ENCODE measurements around the gene C1R.

C1R gene

GRCh38 chr12:7127916-7128626 is 35.8 kb upstream of the C1R start:
- peaks cover 18% of the 10 kb centered on the region for H3K4me1 ChIP-seq (ENCODE audit: insufficient read depth, low read length)
- no peaks in the 10 kb centered on the region for H3K9me3 ChIP-seq (ENCODE audit: control insufficient read depth, insufficient read depth, low read length)

GRCh38 chr12:7125632-7126227 is 33.5 kb upstream of the C1R start:
- Histone ChIP-seq H3K9ac (ENCODE audit: low read depth, low read length) (no peak overlapping the region), H3K9me3 (ENCODE audit: control insufficient read depth, insufficient read depth, low read length) (no peaks in the 10 kb centered on the region), H3K4me1 (ENCODE audit: insufficient read depth, low read length) (peaks cover 20% of the 10 kb centered on the region), H3K36me3 (ENCODE audit: insufficient read depth, low read length) (no peaks in the 10 kb centered on the region)

More at GRCh38 chr12:7127916-7128626, 35.8 kb upstream of the C1R start:
- H3K9ac ChIP-seq (ENCODE audit: low read depth, low read length) = no peak overlapping the region
- H3K36me3 ChIP-seq (ENCODE audit: insufficient read depth, low read length) = no peaks in the 10 kb centered on the region

DNA sequence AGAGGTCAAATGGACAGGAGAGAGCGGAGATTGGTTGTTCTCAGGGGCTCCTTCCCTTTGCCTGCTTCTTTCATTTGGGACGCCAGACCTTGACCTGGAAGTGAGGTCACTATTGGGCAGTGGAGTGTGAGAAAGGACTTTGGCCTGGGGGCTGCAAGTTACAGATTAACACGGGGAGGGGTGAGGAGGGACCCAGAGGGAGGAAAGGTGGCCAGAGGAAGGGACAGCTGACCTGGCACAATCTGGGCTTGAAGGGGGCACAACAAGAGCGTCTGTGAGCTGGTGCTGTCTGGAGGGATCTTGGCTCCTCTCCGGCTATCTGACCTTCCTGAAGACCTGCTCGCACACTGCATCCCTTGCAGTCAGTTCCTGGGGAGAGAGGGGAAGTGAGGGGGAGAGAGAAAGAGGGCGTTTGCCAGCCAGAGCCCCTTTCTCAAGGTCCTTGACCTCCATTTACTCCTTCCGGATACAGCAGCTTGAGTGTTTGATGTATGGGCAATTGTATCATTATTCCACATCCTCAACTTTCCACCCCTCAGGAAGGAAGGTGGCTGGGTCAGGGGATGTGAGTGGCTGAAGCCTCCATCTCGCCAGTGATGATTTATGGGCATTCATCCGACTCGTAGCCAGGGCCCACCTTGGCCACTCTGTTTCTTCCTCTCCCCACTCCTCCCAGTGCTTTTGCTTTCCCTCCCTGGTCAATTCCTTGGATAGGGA is 31.7 kb upstream of the C1R start:
- Histone ChIP-seq H3K9ac (ENCODE audit: low read depth, low read length) (no peak overlapping the region), H3K9me3 (ENCODE audit: control insufficient read depth, insufficient read depth, low read length) (no peaks in the 10 kb centered on the region), H3K36me3 (ENCODE audit: insufficient read depth, low read length) (no peaks in the 10 kb centered on the region), H3K4me1 (ENCODE audit: insufficient read depth, low read length) (peaks cover 17% of the 10 kb centered on the region)

- Histone ChIP-seq H3K9me3 (ENCODE audit: control insufficient read depth, insufficient read depth, low read length) (no peaks in the 10 kb centered on the region), H3K9ac (ENCODE audit: low read depth, low read length) (no peak overlapping the region), H3K4me1 (ENCODE audit: insufficient read depth, low read length) (peaks cover 9% of the 10 kb centered on the region; the same call in 1 of the 2 replicates), H3K36me3 (ENCODE audit: insufficient read depth, low read length) (no peaks in the 10 kb centered on the region)
Measured at GRCh38 chr12:7122811-7123769, 30.8 kb upstream of the C1R start.

DNA sequence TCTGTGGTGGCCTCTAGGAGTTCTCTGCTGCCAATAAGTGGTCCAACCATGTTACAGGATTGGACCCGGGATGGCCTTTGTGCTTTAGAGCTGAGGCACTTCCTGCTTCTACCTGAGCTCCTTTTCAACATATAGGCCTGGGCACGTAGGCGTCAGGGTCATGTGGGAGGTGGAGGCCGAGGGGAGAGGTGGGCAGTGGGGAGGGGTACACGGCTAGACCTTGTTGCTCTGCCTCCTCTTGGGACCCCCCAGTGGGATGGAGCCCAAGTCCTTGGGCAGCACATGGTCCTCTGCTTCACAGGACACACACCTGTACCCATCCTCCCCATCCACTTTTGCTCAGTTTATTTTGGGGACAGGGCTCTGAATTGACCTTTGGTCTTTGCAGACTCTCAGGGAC is 29.1 kb upstream of the C1R start:
- Histone ChIP-seq H3K9ac (ENCODE audit: low read depth, low read length) (no peak overlapping the region), H3K9me3 (ENCODE audit: control insufficient read depth, insufficient read depth, low read length) (no peaks in the 10 kb centered on the region), H3K4me1 (ENCODE audit: insufficient read depth, low read length) (peaks cover 5% of the 10 kb centered on the region; the same call in 1 of the 2 replicates), H3K36me3 (ENCODE audit: insufficient read depth, low read length) (no peaks in the 10 kb centered on the region)

DNA sequence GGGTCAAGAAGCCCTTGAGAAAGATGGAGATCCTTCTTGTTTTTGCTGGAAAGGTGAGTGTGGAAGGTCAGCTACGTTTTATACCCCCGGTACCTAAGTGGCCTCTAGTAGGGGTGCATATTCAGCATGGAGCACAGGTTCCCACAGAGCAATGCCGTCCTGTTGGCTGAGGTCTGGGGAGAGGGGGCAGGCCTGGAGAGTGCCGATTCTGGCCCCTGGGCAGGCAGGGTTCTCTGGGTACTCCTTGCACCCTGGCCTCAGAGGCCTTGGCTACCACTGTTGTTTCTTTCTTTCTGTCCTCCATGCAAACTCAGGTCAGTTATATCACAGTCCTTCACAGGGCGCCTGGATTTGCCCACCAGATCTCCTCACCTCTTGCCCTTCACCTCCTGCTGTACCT is 27.9 kb upstream of the C1R start:
- Histone ChIP-seq H3K9ac (ENCODE audit: low read depth, low read length) (no peak overlapping the region), H3K9me3 (ENCODE audit: control insufficient read depth, insufficient read depth, low read length) (no peaks in the 10 kb centered on the region), H3K4me1 (ENCODE audit: insufficient read depth, low read length) (peaks cover 5% of the 10 kb centered on the region; the same call in 1 of the 2 replicates), H3K36me3 (ENCODE audit: insufficient read depth, low read length) (peaks cover 2% of the 10 kb centered on the region; the same call in 1 of the 2 replicates)

DNA sequence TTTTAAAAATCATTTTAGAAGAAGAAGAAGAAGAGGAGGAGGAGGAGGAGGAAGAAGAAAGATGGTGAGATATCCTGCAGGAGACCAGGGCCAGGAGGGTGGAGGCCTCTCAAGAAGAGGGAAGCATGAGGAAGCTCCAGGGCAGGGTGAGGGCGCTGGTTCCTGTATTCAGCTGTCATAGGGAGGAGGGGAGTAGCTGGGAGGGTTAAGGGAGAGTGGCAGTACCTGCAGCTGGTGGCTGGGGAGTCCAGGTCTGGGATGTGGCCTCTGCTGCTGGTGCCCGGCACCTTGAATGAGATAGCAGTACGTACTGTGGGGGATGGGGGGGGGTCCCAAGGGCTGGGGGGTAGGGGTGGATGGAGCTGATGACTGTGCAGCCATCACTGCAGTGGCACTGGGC is 26.6 kb upstream of the C1R start:
- Histone ChIP-seq H3K9ac (ENCODE audit: low read depth, low read length) (no peak overlapping the region), H3K36me3 (ENCODE audit: insufficient read depth, low read length) (peaks cover 2% of the 10 kb centered on the region; the same call in 1 of the 2 replicates), H3K4me1 (ENCODE audit: insufficient read depth, low read length) (peaks cover 5% of the 10 kb centered on the region; the same call in 1 of the 2 replicates), H3K9me3 (ENCODE audit: control insufficient read depth, insufficient read depth, low read length) (no peaks in the 10 kb centered on the region)

DNA sequence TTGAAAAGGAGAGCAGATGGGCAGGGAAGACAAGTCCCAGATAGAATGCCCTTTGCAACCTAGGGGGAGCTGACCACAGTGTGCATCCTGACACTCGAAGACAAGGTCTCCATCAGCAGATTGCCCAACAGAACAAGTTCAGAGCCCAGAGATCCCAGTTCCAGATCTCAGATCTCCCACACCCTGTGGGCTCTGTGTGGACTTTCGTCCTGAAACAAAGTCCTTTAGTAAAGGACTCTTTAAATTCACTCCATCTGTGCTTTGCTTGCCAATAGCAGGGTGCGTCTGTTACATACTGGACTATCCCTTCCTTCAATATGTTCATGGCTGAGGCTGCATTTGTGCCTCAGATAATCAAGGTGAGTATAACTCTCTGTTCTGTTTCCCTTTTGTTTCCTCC is 25.4 kb upstream of the C1R start:
- Histone ChIP-seq H3K36me3 (ENCODE audit: insufficient read depth, low read length) (peaks cover 2% of the 10 kb centered on the region; the same call in 1 of the 2 replicates), H3K9me3 (ENCODE audit: control insufficient read depth, insufficient read depth, low read length) (no peaks in the 10 kb centered on the region), H3K9ac (ENCODE audit: low read depth, low read length) (no peak overlapping the region), H3K4me1 (ENCODE audit: insufficient read depth, low read length) (no peaks in the 10 kb centered on the region; the same call in 1 of the 2 replicates)

- H3K9me3 ChIP-seq (ENCODE audit: control insufficient read depth, insufficient read depth, low read length) = no peaks in the 10 kb centered on the region
- H3K9ac ChIP-seq (ENCODE audit: low read depth, low read length) = no peak overlapping the region
Measured at GRCh38 chr12:7116916-7117315, 24.7 kb upstream of the C1R start.

GRCh38 chr12:7116196-7116595 is 24.0 kb upstream of the C1R start:
- peaks cover 2% of the 10 kb centered on the region; the same call in 1 of the 2 replicates for H3K36me3 ChIP-seq (ENCODE audit: insufficient read depth, low read length)
- no peaks in the 10 kb centered on the region; the same call in 1 of the 2 replicates for H3K4me1 ChIP-seq (ENCODE audit: insufficient read depth, low read length)
- H3K9ac ChIP-seq (ENCODE audit: low read depth, low read length) = no peak overlapping the region
- no peaks in the 10 kb centered on the region for H3K9me3 ChIP-seq (ENCODE audit: control insufficient read depth, insufficient read depth, low read length)

More at GRCh38 chr12:7116916-7117315, 24.7 kb upstream of the C1R start:
- H3K4me1 ChIP-seq (ENCODE audit: insufficient read depth, low read length) = no peaks in the 10 kb centered on the region; the same call in 1 of the 2 replicates
- peaks cover 2% of the 10 kb centered on the region; the same call in 1 of the 2 replicates for H3K36me3 ChIP-seq (ENCODE audit: insufficient read depth, low read length)

- no peaks in the 10 kb centered on the region; the same call in 1 of the 2 replicates for H3K4me1 ChIP-seq (ENCODE audit: insufficient read depth, low read length)
- H3K36me3 ChIP-seq (ENCODE audit: insufficient read depth, low read length) = peaks cover 2% of the 10 kb centered on the region; the same call in 1 of the 2 replicates
- H3K9ac ChIP-seq (ENCODE audit: low read depth, low read length) = no peak overlapping the region
- H3K9me3 ChIP-seq (ENCODE audit: control insufficient read depth, insufficient read depth, low read length) = no peaks in the 10 kb centered on the region
Measured at GRCh38 chr12:7114851-7115250, 22.6 kb upstream of the C1R start.

- H3K9ac ChIP-seq (ENCODE audit: low read depth, low read length) = no peak overlapping the region
- no peaks in the 10 kb centered on the region for H3K9me3 ChIP-seq (ENCODE audit: control insufficient read depth, insufficient read depth, low read length)
- no peaks in the 10 kb centered on the region; the same call in 1 of the 2 replicates for H3K4me1 ChIP-seq (ENCODE audit: insufficient read depth, low read length)
- peaks cover 2% of the 10 kb centered on the region; the same call in 1 of the 2 replicates for H3K36me3 ChIP-seq (ENCODE audit: insufficient read depth, low read length)
Measured at GRCh38 chr12:7114008-7114407, 21.8 kb upstream of the C1R start.

- Histone ChIP-seq H3K36me3 (ENCODE audit: insufficient read depth, low read length) (peaks cover 2% of the 10 kb centered on the region; the same call in 1 of the 2 replicates), H3K4me1 (ENCODE audit: insufficient read depth, low read length) (no peaks in the 10 kb centered on the region; the same call in 1 of the 2 replicates), H3K9me3 (ENCODE audit: control insufficient read depth, insufficient read depth, low read length) (no peaks in the 10 kb centered on the region), H3K9ac (ENCODE audit: low read depth, low read length) (no peak overlapping the region)
Measured at GRCh38 chr12:7113389-7113871, 21.2 kb upstream of the C1R start.
